Muscle layer of duodenum (tissue), 2 donors: Measurements from ENCODE around the gene CHTOP.
A peak's percentile ranks its signal among the peaks of the same experiment; 100 is the strongest.

Source experiments
- H3K27ac ChIP-seq: one replicate; pipeline ENCODE4 v1.7.0; 2013; ENCODE audit warnings: mild to moderate bottlenecking, low read length
- H3K27me3 ChIP-seq: one replicate; pipeline ENCODE4 v1.7.0; 2013; ENCODE audit warnings: low read depth, mild to moderate bottlenecking, control low read depth, low read length
- H3K36me3 ChIP-seq, 2 donors: one replicate each; pipeline ENCODE4 v1.7.0; 2013; ENCODE audit warnings: low read length in 2 of 2, control low read depth in 1 of 2, mild to moderate bottlenecking in 1 of 2; ENCODE audit not compliant: insufficient read depth in 2 of 2, control insufficient read depth in 1 of 2
- H3K4me1 ChIP-seq, 2 donors: one replicate each; pipeline ENCODE4 v1.7.0; 2013; ENCODE audit warnings: low read length in 2 of 2, mild to moderate bottlenecking in 2 of 2, control low read depth in 1 of 2, moderate library complexity in 1 of 2; ENCODE audit not compliant: insufficient read depth in 2 of 2, control insufficient read depth in 1 of 2
- H3K4me3 ChIP-seq, 2 donors: one replicate each; pipeline ENCODE4 v1.7.0; 2013; ENCODE audit warnings: low read length in 2 of 2, low read depth in 1 of 2, mild to moderate bottlenecking in 1 of 2
- H3K9me3 ChIP-seq, 2 donors: one replicate each; pipeline ENCODE4 v1.7.0; 2013; ENCODE audit warnings: low read length in 2 of 2, control low read depth in 1 of 2, mild to moderate bottlenecking in 1 of 2; ENCODE audit not compliant: control insufficient read depth in 1 of 2
- donor health status: healthy.

The CHTOP gene

DNA sequence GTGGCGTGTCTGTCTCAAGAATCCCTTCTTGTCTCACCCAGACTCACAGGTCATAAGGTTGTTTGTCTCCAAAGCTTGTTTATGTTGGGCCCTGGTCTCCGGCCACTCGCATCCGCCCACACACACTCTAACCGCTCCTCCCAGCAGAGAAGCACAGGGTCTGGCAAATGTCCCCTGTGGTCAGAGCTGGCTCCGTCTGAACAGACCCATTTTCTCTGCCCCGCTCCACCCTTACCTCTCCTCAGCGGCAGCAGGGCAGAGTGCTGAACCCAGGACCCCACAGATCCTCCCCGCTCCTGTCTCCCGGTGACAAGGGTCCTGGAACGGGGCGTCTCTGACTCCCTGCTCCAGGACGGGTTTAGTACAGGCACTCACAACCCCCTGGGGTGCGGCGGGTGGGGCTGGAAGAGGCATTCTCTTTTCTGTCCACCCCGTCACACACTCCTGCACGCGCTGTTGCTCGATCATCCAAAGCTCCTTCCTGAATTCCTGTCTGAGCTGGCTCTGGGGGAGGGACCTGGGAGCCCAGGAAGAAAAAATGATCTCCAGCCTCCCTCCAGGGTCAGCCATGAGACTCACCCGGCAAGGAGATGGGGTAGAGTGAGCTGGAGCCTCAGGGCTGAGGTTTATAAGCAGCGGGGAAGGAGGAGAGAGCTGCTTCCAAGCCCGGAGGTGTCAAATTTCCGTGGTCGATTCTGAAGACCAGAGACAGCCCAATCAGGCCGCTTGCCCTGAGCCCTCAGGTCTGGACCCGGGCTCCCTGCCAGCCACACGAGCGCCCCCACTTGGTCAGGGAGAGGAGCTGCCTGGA, 6.8 kb upstream of the CHTOP start, which contains the start of gene S100A13:
Gene S100A13, minus strand, starts transcription at position 602 of the 811 bp plus-strand sequence. CDS start 1,033 bp downstream, outside the sequence.
- Histone ChIP-seq H3K27me3 (no peaks in the 10 kb centered on the region), H3K9me3 (no peaks in the 10 kb centered on the region), H3K4me1 (peaks cover 29 to 33% of the 10 kb centered on the region in 2 donors), H3K27ac (peak within 1 kb of the TSS; percentile 88), H3K36me3 (no peaks in the 10 kb centered on the region), H3K4me3 (peak within 1 kb of the TSS; percentile 58 to 71)

DNA sequence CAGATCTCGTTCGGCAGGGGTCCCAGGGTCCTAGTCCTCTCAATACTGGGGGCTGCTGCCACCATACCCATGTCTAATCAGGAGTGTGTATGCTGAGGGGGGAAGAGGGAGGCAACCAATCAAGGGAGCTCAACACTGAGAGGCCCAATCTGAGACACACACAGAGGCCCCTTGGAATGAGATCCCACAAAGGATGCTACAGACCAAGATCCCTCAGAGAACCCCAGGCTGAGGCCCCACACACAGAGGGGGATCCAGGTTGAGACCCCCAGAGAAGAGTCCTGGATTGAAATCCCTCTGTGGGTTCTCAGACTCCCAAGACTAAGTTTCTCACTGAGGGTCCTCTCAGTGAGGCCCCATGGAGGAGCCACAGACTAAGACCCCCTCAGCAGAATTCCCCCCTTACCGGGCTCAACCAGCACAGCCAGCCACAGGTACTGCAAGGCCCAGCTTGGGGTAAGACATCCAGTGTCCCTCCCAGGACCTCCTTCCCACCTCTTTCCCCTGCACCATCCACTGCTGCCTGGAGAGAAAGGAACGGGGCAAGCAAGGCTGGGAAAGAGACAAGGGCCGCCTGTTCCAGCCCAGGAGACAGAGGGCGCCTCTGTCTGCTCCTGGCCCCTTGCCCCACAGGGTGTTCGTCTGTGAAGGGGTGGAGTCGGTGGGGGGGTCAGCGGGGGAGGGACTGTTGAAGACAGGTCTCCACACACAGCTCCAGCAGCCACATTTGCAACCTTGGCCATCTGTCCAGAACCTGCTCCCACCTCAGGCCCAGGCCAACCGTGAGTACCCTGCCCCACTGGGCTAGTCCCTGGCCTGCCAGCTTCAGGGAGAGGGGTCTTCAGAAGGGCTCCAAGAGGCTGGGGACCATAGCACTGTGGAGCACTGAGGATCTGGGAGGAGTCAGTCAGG, 5.9 kb upstream of the CHTOP start, which contains the start of gene S100A1:
Gene S100A1, plus strand, starts transcription at position 720 of the 912 bp plus-strand sequence. CDS start 2,088 bp downstream, outside the sequence.
- Histone ChIP-seq H3K27ac (peak within 1 kb of the TSS; percentile 88), H3K4me1 (peaks cover 26 to 29% of the 10 kb centered on the region in 2 donors), H3K27me3 (no peaks in the 10 kb centered on the region), H3K4me3 (peak within 1 kb of the TSS; percentile 58 to 71), H3K9me3 (no peaks in the 10 kb centered on the region), H3K36me3 (no peaks in the 10 kb centered on the region)

DNA sequence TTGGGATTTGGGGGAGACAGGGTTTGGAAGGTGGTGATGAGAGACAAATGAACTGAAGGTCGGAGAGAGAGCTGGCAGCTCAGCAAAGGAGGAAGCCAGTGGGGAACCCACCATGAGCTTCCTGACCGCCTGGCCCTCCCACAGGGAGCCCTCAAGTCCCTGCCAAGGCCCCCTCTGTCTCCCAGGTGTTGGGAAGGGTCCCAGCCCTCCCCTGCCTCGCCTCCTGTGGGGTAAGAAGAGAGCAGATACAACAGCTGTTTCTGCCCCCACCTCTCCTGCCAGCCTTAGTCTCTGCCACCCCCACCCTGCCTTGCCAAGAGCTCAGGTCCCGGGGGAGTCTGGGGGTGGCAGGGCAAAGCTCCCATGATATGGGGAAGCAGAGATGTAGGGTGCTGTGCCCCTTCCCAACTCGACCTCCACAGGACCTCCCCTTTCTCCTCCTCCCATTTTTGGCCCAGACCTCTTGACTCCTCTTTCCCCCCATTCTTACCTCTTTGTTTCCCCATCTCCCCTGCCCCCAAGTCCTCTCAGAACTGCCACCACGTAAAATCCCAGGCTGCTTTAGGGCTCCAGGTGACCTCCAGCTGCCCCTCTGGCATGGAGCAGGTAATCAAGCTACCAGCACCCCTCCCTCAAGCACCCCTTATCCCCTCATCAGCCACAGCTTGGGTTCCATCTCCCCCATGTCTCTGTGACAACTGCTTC, 5.1 kb upstream of the CHTOP start:
- H3K27me3 ChIP-seq: no peaks in the 10 kb centered on the region
- no peaks in the 10 kb centered on the region for H3K9me3 ChIP-seq
- no peak overlapping the region for H3K27ac ChIP-seq
- peaks cover 28 to 29% of the 10 kb centered on the region in 2 donors for H3K4me1 ChIP-seq
- no peaks in the 10 kb centered on the region for H3K36me3 ChIP-seq
- no peak overlapping the region for H3K4me3 ChIP-seq

DNA sequence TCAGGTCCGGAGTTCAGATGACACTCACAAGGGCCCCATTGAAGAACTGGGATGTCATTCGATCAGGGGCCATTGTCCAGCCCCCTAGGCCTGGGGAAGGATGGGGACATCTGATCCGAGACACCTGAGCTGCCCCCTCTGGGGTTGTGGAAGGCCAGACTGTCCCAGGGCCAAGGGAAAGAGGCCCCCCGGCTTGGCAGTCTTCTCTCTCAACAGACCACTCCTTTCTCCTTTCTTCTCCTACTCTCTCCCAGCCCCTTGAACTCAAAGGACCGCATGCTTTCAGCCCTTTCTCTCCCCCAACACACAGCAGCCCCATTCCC, 4.6 kb upstream of the CHTOP start:
- peaks cover 0 to 4% of the 10 kb centered on the region in 2 donors for H3K36me3 ChIP-seq
- H3K27me3 ChIP-seq: no peaks in the 10 kb centered on the region
- H3K4me3 ChIP-seq: no peak overlapping the region
- peaks cover 22 to 29% of the 10 kb centered on the region in 2 donors for H3K4me1 ChIP-seq
- no peaks in the 10 kb centered on the region for H3K9me3 ChIP-seq
- no peak overlapping the region for H3K27ac ChIP-seq

DNA sequence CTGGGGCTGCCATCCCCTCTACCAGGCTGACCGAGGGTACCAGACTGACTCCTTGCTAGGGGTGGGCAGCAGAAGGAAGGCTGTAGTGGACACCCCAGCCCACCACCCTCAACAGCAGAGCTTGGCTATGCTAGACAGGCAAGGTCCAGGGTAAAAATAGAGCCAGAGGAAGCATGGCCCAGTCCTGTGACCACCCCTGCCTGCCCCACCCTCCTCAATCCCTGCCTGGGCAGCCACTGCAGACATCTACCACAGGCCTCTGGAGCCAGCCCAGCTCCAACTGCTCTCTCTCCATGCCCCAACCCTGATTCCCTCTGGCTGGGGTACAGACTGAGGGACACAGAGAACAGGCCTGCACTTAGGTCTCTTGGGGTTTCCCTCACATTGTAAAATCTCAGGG, 3.9 kb upstream of the CHTOP start:
- H3K4me1 ChIP-seq: peaks cover 16 to 29% of the 10 kb centered on the region in 2 donors
- H3K4me3 ChIP-seq: no peak overlapping the region
- no peak overlapping the region for H3K27ac ChIP-seq

DNA sequence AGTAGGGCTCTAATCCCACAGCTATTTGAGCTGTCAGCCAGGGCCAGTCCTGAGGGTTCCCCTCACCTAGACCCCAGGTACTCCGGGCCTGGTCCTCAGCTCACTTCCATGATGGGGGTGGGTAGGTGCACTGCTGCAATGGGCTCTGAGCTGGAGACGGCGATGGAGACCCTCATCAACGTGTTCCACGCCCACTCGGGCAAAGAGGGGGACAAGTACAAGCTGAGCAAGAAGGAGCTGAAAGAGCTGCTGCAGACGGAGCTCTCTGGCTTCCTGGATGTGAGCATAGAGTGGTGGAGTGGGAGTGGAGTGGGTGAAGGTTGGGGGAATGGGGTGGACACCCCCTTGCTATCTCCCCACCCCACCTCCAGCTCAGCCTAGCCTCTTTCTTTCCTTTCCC, 3.5 kb upstream of the CHTOP start:
- Histone ChIP-seq H3K4me1 (peaks cover 18 to 28% of the 10 kb centered on the region in 2 donors), H3K4me3 (no peak overlapping the region), H3K36me3 (peaks cover 0 to 4% of the 10 kb centered on the region in 2 donors), H3K27ac (no peak overlapping the region), H3K9me3 (no peaks in the 10 kb centered on the region), H3K27me3 (no peaks in the 10 kb centered on the region)

More for the DNA sequence above, 3.9 kb upstream of the CHTOP start:
- Histone ChIP-seq H3K36me3 (peaks cover 0 to 4% of the 10 kb centered on the region in 2 donors), H3K9me3 (no peaks in the 10 kb centered on the region), H3K27me3 (no peaks in the 10 kb centered on the region)

DNA sequence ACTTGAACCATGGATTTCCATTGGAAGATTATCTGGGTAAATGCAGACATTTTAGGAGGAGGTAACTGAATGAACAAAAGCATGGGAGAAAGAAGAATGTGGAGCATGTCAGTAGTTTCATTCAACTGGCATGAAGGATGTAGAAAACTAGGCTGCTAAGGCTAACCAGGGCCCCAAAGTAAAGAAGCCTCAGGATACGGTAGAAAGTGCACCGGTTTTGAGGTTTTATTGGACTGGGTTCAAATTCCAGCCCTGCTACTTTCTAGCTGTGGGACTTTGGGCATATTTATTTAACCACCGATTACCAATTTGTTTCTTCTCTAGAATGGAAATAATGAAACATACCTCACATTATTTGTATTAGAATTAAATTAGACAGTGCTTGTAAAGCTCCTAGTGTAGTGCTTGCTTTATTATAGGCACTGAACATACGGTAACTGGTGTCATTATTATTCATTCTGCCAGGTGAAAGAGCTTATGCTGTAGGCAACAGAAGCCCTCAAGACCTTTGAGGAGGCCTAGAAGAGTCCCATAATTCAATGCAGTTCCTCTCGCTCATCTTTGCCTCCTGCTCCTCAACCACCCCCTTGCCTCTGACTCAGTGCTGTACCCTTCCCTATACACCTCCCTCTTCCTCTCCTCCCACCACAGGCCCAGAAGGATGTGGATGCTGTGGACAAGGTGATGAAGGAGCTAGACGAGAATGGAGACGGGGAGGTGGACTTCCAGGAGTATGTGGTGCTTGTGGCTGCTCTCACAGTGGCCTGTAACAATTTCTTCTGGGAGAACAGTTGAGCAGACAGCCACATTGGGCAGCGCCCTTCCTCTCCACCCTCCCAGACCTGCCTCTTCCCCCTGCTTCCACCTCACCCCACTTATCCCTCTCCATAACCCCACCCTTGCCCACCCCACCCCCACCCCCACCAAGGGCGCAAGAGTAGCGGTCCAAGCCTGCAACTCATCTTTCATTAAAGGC, 2.5 kb upstream of the CHTOP start:
- peak overlapping the region; percentile 40 for H3K27ac ChIP-seq
- peaks cover 1 to 4% of the 10 kb centered on the region in 2 donors for H3K36me3 ChIP-seq
- H3K9me3 ChIP-seq: no peaks in the 10 kb centered on the region
- H3K27me3 ChIP-seq: no peaks in the 10 kb centered on the region
- peaks cover 21% of the 10 kb centered on the region in 2 donors for H3K4me1 ChIP-seq
- no peak overlapping the region for H3K4me3 ChIP-seq

DNA sequence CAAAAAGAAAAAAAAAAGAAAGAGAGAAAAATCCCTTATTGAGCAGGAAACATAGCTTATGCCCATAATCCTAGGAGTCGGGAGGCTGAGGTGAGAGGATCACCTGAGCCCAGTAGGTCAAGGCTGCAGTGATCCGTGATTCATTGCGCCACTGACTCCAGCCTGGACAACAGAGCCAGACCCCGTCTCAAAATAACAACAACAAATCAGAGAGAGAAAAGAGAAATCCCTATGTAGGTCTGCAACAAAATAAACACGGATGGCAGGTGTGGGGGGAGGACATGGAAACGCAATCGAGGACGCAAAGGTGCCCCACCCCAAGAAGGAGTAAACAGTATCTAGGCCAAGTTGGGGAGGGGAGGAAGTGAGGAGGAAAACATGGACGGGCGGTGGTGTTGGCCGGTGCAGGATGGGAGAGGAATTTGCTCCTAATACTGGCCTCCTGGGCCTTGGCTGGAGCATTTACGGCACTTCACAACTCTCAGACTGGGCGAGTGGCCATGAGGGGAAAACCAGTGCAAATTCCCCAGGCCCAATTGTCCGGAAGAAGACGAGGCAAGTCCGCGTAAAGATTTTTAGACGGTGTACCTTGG, 609 bp upstream of the CHTOP start:
- H3K9me3 ChIP-seq: no peaks in the 10 kb centered on the region
- no peaks in the 10 kb centered on the region for H3K27me3 ChIP-seq
- peaks cover 18 to 23% of the 10 kb centered on the region in 2 donors for H3K36me3 ChIP-seq
- H3K4me1 ChIP-seq: peaks cover 10 to 33% of the 10 kb centered on the region in 2 donors
- H3K27ac ChIP-seq: peak overlapping the region; percentile 98
- H3K4me3 ChIP-seq: peak overlapping the region; percentile 82 to 89

DNA sequence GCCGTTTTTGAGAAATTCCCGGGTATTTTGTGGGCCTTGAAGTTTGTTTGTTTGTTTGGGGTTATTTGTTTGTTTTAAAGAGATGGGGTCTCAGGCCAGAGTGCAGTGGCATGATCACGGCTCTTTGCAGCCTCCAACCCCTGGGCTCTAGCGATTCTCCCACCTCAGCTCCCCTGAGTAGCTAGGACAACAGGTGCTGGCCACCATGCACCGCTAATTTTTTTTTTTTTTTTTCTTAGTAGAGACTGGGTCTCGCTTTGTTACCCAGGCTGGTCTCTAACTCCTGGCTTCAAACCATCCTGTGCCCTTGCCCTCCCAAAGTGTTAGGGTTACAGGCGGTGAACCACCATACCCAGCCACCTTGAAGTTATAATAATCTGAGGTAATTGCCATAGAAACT, 2.0 kb downstream of the CHTOP start:
- Histone ChIP-seq H3K4me1 (peaks cover 3 to 37% of the 10 kb centered on the region in 2 donors), H3K27me3 (no peaks in the 10 kb centered on the region), H3K36me3 (peaks cover 36 to 49% of the 10 kb centered on the region in 2 donors), H3K9me3 (no peaks in the 10 kb centered on the region), H3K27ac (no peak overlapping the region), H3K4me3 (peak overlapping the region in 1 of 2 donors; percentile 82)

DNA sequence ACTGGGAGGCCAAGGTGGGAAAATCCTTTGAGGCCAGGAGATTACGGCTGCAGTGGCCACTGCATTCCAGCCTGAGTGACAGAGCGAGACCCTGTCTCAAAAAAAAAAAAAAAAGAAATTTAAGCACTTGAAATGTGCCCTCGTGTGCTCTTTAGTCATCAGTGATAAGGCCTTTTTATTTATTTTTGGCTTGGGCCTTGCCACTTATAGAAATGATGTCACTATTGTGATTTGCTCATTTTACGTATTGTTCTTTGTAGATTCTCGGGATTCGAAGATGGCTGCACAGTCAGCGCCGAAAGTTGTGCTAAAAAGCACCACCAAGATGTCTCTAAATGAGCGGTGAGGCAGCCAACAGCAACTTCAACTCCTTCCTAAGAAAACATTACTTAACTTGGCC, 2.4 kb downstream of the CHTOP start:
- Histone ChIP-seq H3K27me3 (no peaks in the 10 kb centered on the region), H3K4me3 (no peak overlapping the region), H3K9me3 (no peaks in the 10 kb centered on the region), H3K27ac (no peak overlapping the region), H3K4me1 (peaks cover 0 to 37% of the 10 kb centered on the region in 2 donors), H3K36me3 (peaks cover 39 to 53% of the 10 kb centered on the region in 2 donors)
